Duodenal mucosa (tissue), 2 donors: Measurements from ENCODE around the gene ARHGEF3.

ENCODE experiments used
- H3K27ac ChIP-seq: one replicate; pipeline ENCODE4 v1.7.0; 2013; ENCODE audit warnings: low read depth, low read length
- H3K27me3 ChIP-seq, 2 donors: one replicate each; pipeline ENCODE4 v1.7.0; 2013; ENCODE audit warnings: low read length in 2 of 2, control low read depth in 1 of 2; ENCODE audit not compliant: insufficient read depth in 2 of 2, control insufficient read depth in 1 of 2
- H3K36me3 ChIP-seq, 2 donors: one replicate each; pipeline ENCODE4 v1.7.0; 2013; ENCODE audit warnings: low read length in 2 of 2, control low read depth in 1 of 2; ENCODE audit not compliant: insufficient read depth in 2 of 2, control insufficient read depth in 1 of 2
- H3K4me1 ChIP-seq, 2 donors: one replicate each; pipeline ENCODE4 v1.7.0; 2013; ENCODE audit warnings: low read length in 2 of 2, control low read depth in 1 of 2; ENCODE audit not compliant: insufficient read depth in 2 of 2, control insufficient read depth in 1 of 2
- H3K4me3 ChIP-seq, 2 donors: one replicate each; pipeline ENCODE4 v1.7.0; 2013; ENCODE audit warnings: low read length in 2 of 2, low read depth in 1 of 2
- H3K9ac ChIP-seq, 2 donors: one replicate each; pipeline ENCODE4 v1.7.0; 2013; ENCODE audit warnings: low read length in 2 of 2, low read depth in 1 of 2
- H3K9me3 ChIP-seq, 2 donors: one replicate each; pipeline ENCODE4 v1.7.0; 2013; ENCODE audit warnings: low read length in 2 of 2, control low read depth in 1 of 2; ENCODE audit not compliant: control insufficient read depth in 1 of 2

Gene ARHGEF3

GRCh38 chr3:56796202-56796601 is 5.5 kb downstream of the ARHGEF3 start:
- Histone ChIP-seq H3K4me3 (no peak overlapping the region), H3K4me1 (peaks cover 18 to 22% of the 10 kb centered on the region in 2 donors), H3K36me3 (no peaks in the 10 kb centered on the region), H3K27ac (no peak overlapping the region), H3K27me3 (no peaks in the 10 kb centered on the region), H3K9ac (no peak overlapping the region), H3K9me3 (no peaks in the 10 kb centered on the region)

DNA sequence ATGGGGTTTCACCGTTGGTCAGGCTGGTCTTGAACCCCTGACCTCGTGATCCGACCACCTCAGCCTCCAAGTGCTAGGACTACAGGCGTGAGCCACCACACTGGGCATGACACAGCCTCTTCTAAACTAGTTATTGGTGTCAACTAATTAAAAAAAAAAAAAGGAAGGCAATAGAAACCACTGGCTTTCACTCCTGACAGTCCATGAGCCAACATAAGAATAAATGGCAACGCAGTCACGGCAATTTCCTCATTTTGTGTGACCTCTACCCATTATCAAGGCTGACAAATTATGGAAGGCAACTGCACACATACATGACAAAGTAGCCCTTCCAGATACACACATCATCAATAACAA is 5.9 kb downstream of the ARHGEF3 start:
- Histone ChIP-seq H3K36me3 (no peaks in the 10 kb centered on the region), H3K4me1 (peaks cover 14 to 18% of the 10 kb centered on the region in 2 donors), H3K27me3 (no peaks in the 10 kb centered on the region), H3K4me3 (no peak overlapping the region), H3K9ac (no peak overlapping the region), H3K27ac (no peak overlapping the region), H3K9me3 (no peaks in the 10 kb centered on the region)

DNA sequence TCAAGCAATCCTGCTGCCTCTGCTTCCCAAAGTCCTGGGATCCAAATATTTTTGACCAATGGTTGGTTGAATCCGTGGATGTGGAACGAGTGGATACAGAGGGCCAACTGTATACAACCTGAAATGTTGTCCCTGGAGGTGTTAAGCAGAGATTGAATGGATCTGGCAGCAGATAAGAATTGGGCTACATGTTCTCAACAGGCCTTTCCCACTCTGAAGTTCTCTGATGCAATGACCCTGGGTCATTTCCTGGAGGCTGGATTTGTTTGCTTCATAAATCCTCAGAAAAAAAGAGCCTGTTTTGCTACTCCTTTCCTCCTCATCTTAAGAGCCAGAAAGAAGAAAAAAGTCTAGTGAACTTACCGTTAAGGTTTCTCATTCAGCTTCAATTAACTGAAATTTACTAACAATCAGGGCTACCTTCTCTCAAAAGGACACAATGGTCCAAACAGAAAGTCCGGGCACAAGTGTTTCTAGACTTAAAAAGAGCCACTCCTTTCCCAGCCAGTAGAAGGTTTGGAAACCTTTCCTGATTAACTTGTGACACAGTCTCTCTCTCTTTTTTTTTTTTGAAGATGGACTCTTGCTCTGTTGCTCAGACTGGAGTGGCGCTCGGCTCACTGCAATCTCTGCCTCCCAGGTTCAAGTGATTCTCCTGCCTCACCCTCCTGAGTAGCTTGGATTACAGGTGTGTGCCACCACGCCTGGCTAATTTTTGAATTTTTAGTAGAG is 6.5 kb downstream of the ARHGEF3 start:
- H3K27ac ChIP-seq, result no peak overlapping the region
- H3K36me3 ChIP-seq, result no peaks in the 10 kb centered on the region
- H3K27me3 ChIP-seq, result no peaks in the 10 kb centered on the region
- no peak overlapping the region for H3K4me3 ChIP-seq
- no peaks in the 10 kb centered on the region for H3K9me3 ChIP-seq
- no peak overlapping the region for H3K9ac ChIP-seq
- peaks cover 11 to 14% of the 10 kb centered on the region in 2 donors for H3K4me1 ChIP-seq

- Histone ChIP-seq H3K27ac (no peak overlapping the region), H3K9me3 (no peaks in the 10 kb centered on the region), H3K4me3 (no peak overlapping the region), H3K4me1 (peaks cover 6 to 12% of the 10 kb centered on the region in 2 donors), H3K27me3 (no peaks in the 10 kb centered on the region), H3K36me3 (no peaks in the 10 kb centered on the region), H3K9ac (no peak overlapping the region)
Observed at GRCh38 chr3:56792193-56792592, 9.6 kb downstream of the ARHGEF3 start.

DNA sequence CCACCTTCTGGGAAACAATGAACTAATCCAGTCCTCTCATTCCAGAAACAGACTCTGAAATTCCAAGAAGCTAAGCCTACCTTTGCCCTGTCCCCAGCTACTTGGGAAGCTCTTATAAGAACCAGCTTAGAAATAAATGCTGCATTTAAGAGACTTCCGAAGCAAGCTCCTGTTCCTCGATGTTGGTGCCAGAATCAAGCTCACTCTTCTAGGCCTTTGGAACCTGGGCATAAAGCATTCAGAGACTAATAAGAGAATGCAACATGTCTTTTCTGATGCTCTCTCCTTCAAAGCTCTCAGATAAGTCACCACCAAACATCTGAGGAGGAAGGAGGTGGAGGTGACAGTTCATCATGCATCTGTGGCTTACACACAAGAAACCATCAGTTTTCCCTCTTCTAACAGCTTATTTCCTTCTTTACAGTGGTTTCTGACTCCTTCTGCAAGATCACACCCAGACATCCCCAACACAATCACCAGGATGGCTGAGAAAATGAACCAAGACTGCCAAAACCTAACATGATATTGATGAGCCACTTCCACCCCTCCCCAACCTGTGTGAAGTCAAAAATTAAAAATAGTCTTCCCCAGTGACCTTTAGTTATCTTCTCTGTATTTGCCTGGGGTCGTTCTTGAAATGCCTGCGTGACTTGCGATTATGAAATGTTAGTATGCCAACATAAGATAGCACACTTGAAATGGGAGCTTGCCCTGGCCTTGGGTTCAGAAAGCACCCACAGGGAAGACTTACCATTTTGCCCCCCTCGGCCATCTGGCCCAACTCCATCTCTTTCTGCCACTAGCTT is 11.5 kb downstream of the ARHGEF3 start:
- Histone ChIP-seq H3K4me1 (peaks cover 4 to 7% of the 10 kb centered on the region in 2 donors), H3K27ac (no peak overlapping the region), H3K27me3 (no peaks in the 10 kb centered on the region), H3K9me3 (no peaks in the 10 kb centered on the region), H3K4me3 (no peak overlapping the region), H3K9ac (no peak overlapping the region), H3K36me3 (no peaks in the 10 kb centered on the region)

- Histone ChIP-seq H3K4me3 (no peak overlapping the region), H3K27me3 (no peaks in the 10 kb centered on the region), H3K4me1 (peaks cover 15 to 18% of the 10 kb centered on the region in 2 donors), H3K36me3 (no peaks in the 10 kb centered on the region), H3K9me3 (no peaks in the 10 kb centered on the region), H3K27ac (no peak overlapping the region), H3K9ac (no peak overlapping the region)
Observed at GRCh38 chr3:56789076-56789475, 12.7 kb downstream of the ARHGEF3 start.

DNA sequence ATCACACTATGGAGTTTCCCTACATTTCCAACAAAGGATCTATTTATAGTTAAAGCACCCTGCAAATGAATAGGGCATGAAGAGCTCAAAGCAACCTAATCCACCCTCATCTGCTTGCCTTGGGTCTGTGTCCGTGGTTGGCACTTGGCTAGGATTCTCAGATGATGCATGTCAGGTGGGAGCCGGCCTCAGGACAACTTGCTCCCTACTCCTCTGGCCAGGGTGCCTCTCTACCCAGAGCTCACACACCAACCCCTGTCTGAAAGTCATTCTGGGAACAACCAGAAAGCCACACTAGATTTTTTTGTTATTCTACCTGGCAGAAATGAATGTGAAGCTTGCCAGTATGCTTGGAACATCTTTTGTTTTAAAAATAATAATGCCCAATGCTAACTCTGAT is 13.2 kb downstream of the ARHGEF3 start:
- Histone ChIP-seq H3K4me3 (no peak overlapping the region), H3K27me3 (no peaks in the 10 kb centered on the region), H3K9ac (no peak overlapping the region), H3K9me3 (no peaks in the 10 kb centered on the region), H3K27ac (no peak overlapping the region), H3K36me3 (no peaks in the 10 kb centered on the region), H3K4me1 (peaks cover 18 to 24% of the 10 kb centered on the region in 2 donors)

DNA sequence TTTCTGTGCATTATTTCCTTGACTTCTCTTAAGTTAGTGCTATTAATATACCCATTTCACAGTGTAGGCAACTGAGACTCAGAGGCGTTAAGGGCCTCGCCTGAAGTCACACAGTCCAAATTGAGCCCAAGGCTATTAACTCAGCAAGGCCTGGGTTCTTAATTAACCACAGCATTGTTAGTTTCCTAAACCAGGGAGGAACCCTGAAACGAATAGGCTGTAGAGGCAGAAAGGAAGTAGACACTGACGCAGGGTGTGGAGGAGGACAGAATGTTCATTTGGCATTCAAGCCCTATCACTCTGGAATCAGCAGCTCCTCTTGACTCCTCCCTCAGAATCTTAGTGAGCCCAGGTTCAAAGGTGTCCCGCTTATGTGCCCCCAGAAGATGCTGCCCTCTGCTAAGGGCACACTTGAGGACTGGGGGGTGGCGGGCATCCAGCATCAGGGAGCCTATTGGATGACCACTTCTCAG is 13.9 kb downstream of the ARHGEF3 start:
- Histone ChIP-seq H3K9me3 (no peaks in the 10 kb centered on the region), H3K27me3 (no peaks in the 10 kb centered on the region), H3K9ac (no peak overlapping the region), H3K4me3 (no peak overlapping the region), H3K36me3 (no peaks in the 10 kb centered on the region), H3K4me1 (peaks cover 25 to 31% of the 10 kb centered on the region in 2 donors), H3K27ac (no peak overlapping the region)

GRCh38 chr3:56787258-56787775 is 14.4 kb downstream of the ARHGEF3 start:
- no peak overlapping the region for H3K27ac ChIP-seq
- H3K4me1 ChIP-seq, result peaks cover 30 to 34% of the 10 kb centered on the region in 2 donors

DNA sequence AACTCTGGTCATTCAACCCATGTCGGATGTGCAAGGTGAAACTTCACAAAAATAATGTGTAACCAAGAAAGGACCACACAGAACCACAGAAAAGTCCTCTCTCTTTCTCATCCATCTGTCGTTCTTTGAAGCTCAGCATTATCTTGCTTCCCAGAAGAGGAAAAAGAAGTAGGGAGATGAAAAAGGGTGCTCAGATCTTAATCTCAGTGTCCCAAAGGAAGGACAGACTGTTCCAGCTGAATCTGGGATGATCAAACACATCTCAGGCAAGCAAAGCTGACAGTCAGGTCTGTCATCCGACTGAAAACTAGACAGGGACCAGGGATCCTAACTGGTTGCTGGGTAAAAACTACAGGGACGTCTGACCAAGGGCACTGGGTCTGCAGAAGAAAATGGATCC is 16.2 kb downstream of the ARHGEF3 start:
- Histone ChIP-seq H3K4me3 (no peak overlapping the region), H3K27ac (no peak overlapping the region), H3K27me3 (no peaks in the 10 kb centered on the region), H3K4me1 (peaks cover 34 to 38% of the 10 kb centered on the region in 2 donors), H3K36me3 (no peaks in the 10 kb centered on the region), H3K9ac (no peak overlapping the region), H3K9me3 (no peaks in the 10 kb centered on the region)

More at GRCh38 chr3:56787258-56787775, 14.4 kb downstream of the ARHGEF3 start:
- Histone ChIP-seq H3K27me3 (no peaks in the 10 kb centered on the region), H3K9ac (no peak overlapping the region), H3K36me3 (no peaks in the 10 kb centered on the region), H3K9me3 (no peaks in the 10 kb centered on the region), H3K4me3 (no peak overlapping the region)
